ENCODE measurements around the gene MZB1. TPM values are rescaled to one million over a fixed set of nuclear protein-coding genes. Genes with fewer than 3 reads are reported as not detected.
A peak's percentile ranks its signal among the peaks of the same experiment; 100 is the strongest.

MZB1 gene
- total RNA-seq, 1 donor from 2014 or later: 0.38 TPM

DNA sequence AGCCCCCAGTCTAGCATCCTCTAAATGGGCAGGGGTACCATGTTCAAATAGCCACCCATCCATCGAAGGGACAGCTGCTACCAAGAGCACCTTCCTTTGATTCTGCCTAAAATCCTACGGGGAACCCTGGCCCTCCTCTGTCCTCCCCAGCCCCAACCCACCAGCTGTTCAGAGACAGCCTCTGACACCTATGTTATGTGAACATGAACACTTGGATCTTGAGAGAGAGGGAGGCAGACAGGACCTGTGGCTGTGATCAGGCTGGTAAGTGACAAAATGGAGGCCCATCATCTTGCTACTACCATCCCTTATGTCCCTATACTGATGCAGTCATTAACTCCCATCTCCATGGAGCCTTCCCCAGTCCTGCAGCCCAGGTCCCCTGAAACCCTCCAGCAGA is 14.8 kb downstream of the MZB1 start:
- TF ChIP-seq CTCF (IDR thresholded peaks at IDR 0.05; ENCODE audit: unreplicated experiment): no peak
- Mint-ChIP-seq H3K27ac (ENCODE audit: unreplicated experiment) (no peak overlapping the region), H3K4me3 (ENCODE audit: unreplicated experiment) (no peak overlapping the region), H3K9me3 (ENCODE audit: unreplicated experiment) (no peaks in the 10 kb centered on the region), H3K4me1 (ENCODE audit: unreplicated experiment) (peaks cover 13% of the 10 kb centered on the region), H3K27me3 (ENCODE audit: unreplicated experiment) (peaks cover 8% of the 10 kb centered on the region), H3K36me3 (ENCODE audit: low read depth, unreplicated experiment) (peaks cover 24% of the 10 kb centered on the region)
- no peak for DNase-seq (ENCODE audit: low spot score)

GRCh38 chr5:139371482-139372435 is 18.0 kb downstream of the MZB1 start:
- peak overlapping the region; percentile 63 for H3K4me3 Mint-ChIP-seq (ENCODE audit: unreplicated experiment)
- H3K27me3 Mint-ChIP-seq (ENCODE audit: unreplicated experiment): peaks cover 5% of the 10 kb centered on the region
- TF ChIP-seq CTCF (IDR thresholded peaks at IDR 0.05; ENCODE audit: unreplicated experiment): no peak
- peak overlapping the region; percentile 23 for H3K27ac Mint-ChIP-seq (ENCODE audit: unreplicated experiment)
- peaks cover 19% of the 10 kb centered on the region for H3K36me3 Mint-ChIP-seq (ENCODE audit: low read depth, unreplicated experiment)
- DNase-seq (ENCODE audit: low spot score): no peak
- H3K9me3 Mint-ChIP-seq (ENCODE audit: unreplicated experiment): no peaks in the 10 kb centered on the region
- H3K4me1 Mint-ChIP-seq (ENCODE audit: unreplicated experiment): peaks cover 7% of the 10 kb centered on the region

DNA sequence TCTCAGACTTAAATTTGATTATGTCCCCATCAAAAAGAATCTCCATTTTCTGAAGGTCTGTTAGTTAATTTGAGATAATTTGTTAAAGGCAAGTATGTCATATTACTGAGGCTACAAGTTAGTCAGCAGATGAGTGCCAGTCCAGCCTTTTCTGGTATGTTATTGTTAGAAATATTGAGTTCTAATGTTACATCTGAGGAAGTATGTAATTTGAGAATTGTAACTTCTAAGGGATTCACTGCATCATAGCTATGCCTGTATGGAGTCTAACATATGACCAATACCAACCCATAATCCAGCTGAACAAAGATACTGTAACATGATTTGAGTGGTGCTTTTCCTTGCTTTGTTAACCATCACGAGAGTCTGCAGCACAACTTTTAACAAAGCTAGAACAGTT is 20.5 kb downstream of the MZB1 start:
- Mint-ChIP-seq H3K9me3 (ENCODE audit: unreplicated experiment) (no peaks in the 10 kb centered on the region), H3K27me3 (ENCODE audit: unreplicated experiment) (peaks cover 5% of the 10 kb centered on the region), H3K36me3 (ENCODE audit: low read depth, unreplicated experiment) (peaks cover 26% of the 10 kb centered on the region), H3K4me3 (ENCODE audit: unreplicated experiment) (no peak overlapping the region), H3K4me1 (ENCODE audit: unreplicated experiment) (peaks cover 11% of the 10 kb centered on the region), H3K27ac (ENCODE audit: unreplicated experiment) (no peak overlapping the region)
- no peak for DNase-seq (ENCODE audit: low spot score)
- TF ChIP-seq CTCF (IDR thresholded peaks at IDR 0.05; ENCODE audit: unreplicated experiment): no peak

- Mint-ChIP-seq H3K27ac (ENCODE audit: unreplicated experiment) (no peak overlapping the region), H3K4me1 (ENCODE audit: unreplicated experiment) (peaks cover 11% of the 10 kb centered on the region), H3K4me3 (ENCODE audit: unreplicated experiment) (no peak overlapping the region), H3K9me3 (ENCODE audit: unreplicated experiment) (no peaks in the 10 kb centered on the region), H3K27me3 (ENCODE audit: unreplicated experiment) (no peaks in the 10 kb centered on the region), H3K36me3 (ENCODE audit: low read depth, unreplicated experiment) (peaks cover 21% of the 10 kb centered on the region)
- TF ChIP-seq CTCF (IDR thresholded peaks at IDR 0.05; ENCODE audit: unreplicated experiment): no peak
- no peak for DNase-seq (ENCODE audit: low spot score)
These were observed 21.1 kb downstream of the MZB1 start for GRCh38 chr5:139368613-139369012.

DNA sequence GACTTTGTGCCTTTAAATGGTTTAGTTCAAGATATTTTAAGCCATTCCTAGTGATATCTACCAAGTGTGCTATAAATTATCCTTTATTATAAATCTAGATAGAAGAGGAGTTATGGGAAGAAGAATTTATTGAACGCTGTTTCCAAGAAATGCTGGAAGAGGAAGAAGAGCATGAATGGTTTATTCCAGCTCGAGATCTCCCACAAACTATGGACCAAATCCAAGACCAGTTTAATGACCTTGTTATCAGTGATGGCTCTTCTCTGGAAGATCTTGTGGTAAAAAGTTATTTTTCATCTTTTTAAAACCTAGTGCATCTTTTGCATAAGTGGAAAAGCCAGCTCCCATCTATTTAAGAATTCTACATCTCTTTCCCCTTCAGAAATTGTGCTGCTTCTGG is 25.2 kb downstream of the MZB1 start:
- Mint-ChIP-seq H3K4me3 (ENCODE audit: unreplicated experiment) (no peak overlapping the region), H3K9me3 (ENCODE audit: unreplicated experiment) (no peaks in the 10 kb centered on the region), H3K36me3 (ENCODE audit: low read depth, unreplicated experiment) (peaks cover 10% of the 10 kb centered on the region), H3K4me1 (ENCODE audit: unreplicated experiment) (peaks cover 6% of the 10 kb centered on the region), H3K27me3 (ENCODE audit: unreplicated experiment) (no peaks in the 10 kb centered on the region), H3K27ac (ENCODE audit: unreplicated experiment) (no peak overlapping the region)
- no peak for DNase-seq (ENCODE audit: low spot score)
- TF ChIP-seq CTCF (IDR thresholded peaks at IDR 0.05; ENCODE audit: unreplicated experiment): no peak
